Prostate gland (tissue), 2 donors: ENCODE data around the gene GPR108.

Source experiments
- POLR2AphosphoS5 ChIP-seq: sonication (generic); formaldehyde crosslinking; IDR thresholded peaks from one replicate; pipeline ENCODE4 v1.6.1; 2017; ENCODE audit warnings: antibody characterized with exemption
- TF ChIP-seq, protein P1 (sequence below), 4 experiments: fragments of 200-600 bp in 2 of 4; fragments of 450-650 bp in 2 of 4; sonication (generic) in 2 of 4; IDR thresholded peaks; 1 replicate in 3 of 4; 2 replicates in 1 of 4; pipeline ENCODE4 v1.5.1; 2016 to 2019; ENCODE audit warnings: antibody characterized with exemption in 4 of 4, mild to moderate bottlenecking in 2 of 4, moderate library complexity in 2 of 4

DNA sequence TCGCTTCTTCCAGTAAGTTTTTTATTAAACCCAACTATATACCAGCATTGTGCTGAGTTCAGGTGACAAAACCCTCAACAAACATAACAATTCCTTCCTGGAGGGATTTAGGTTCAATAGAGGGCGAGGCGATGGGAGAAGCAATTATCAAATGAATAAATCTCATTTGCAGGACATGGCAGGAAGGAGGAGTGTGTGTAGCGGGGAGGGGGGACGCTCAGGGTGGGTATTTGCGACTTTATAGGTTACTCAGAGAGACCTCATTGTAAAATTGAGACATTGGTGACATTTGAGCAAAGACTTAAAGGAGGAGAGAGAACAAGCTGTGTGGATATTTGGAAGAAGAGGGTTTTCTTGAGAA is 20.8 kb downstream of the GPR108 start:
- TF ChIP-seq, protein P1, sequence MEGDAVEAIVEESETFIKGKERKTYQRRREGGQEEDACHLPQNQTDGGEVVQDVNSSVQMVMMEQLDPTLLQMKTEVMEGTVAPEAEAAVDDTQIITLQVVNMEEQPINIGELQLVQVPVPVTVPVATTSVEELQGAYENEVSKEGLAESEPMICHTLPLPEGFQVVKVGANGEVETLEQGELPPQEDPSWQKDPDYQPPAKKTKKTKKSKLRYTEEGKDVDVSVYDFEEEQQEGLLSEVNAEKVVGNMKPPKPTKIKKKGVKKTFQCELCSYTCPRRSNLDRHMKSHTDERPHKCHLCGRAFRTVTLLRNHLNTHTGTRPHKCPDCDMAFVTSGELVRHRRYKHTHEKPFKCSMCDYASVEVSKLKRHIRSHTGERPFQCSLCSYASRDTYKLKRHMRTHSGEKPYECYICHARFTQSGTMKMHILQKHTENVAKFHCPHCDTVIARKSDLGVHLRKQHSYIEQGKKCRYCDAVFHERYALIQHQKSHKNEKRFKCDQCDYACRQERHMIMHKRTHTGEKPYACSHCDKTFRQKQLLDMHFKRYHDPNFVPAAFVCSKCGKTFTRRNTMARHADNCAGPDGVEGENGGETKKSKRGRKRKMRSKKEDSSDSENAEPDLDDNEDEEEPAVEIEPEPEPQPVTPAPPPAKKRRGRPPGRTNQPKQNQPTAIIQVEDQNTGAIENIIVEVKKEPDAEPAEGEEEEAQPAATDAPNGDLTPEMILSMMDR (IDR thresholded peaks at IDR 0.05), result no peak
- no peak for TF ChIP-seq POLR2AphosphoS5
